Breast epithelium (tissue), 3 donors: ENCODE data around the gene PRTN3.

ENCODE experiments used
- CTCF ChIP-seq, 3 donors: fragments of 450-650 bp; IDR thresholded peaks; one replicate each; pipeline ENCODE4 v1.5.1; 2016 to 2017; ENCODE audit warnings: antibody characterized with exemption in 3 of 3, mild to moderate bottlenecking in 3 of 3, moderate library complexity in 3 of 3
- POLR2A ChIP-seq: fragments of 450-650 bp; IDR thresholded peaks from one replicate; pipeline ENCODE4 v1.6.1; 2016; ENCODE audit warnings: antibody characterized with exemption, mild to moderate bottlenecking, moderate library complexity
- POLR2AphosphoS5 ChIP-seq, 3 donors: sonication (generic); formaldehyde crosslinking; IDR thresholded peaks; one replicate each; pipeline ENCODE4 v1.6.1; 2017; ENCODE audit warnings: antibody characterized with exemption in 3 of 3

- TF ChIP-seq POLR2AphosphoS5 (IDR thresholded peaks at IDR 0.05) (no peak), CTCF (IDR thresholded peaks at IDR 0.05) (peak in 1 of 3 donors; percentile 32), POLR2A (no peak)
Observed at GRCh38 chr19:843180-843835, 2.5 kb downstream of the PRTN3 start.
